Measurements from ENCODE around the gene TUBGCP6. TPM values are rescaled to one million over a fixed set of nuclear protein-coding genes. Genes with fewer than 3 reads are reported as not detected.

TUBGCP6 gene
- total and polyA plus RNA-seq, 2 donors from 2014 or later: 19.2 to 52.0 TPM

GRCh38 chr22:50253941-50254340, 9.1 kb upstream of the TUBGCP6 start:
- H3K27ac ChIP-seq (ENCODE audit: low read depth in 2 of 2, low read length in 2 of 2): no peak overlapping the region
- intact Hi-C loops (cut with DNase I): no loop called here
- TF ChIP-seq CTCF (IDR thresholded peaks at IDR 0.05; ENCODE audit: borderline replicate concordance, extremely low read depth, insufficient read depth): no peak
- peak in 1 of 5 donors; percentile 28 for DNase-seq
- H3K9ac ChIP-seq (ENCODE audit: low read length in 3 of 3): no peak overlapping the region
- no peaks in the 10 kb centered on the region for H3K9me3 ChIP-seq (ENCODE audit: control insufficient read depth in 2 of 3, insufficient read depth in 1 of 3, low read length in 3 of 3)
- H3K36me3 ChIP-seq (ENCODE audit: control insufficient read depth in 2 of 3, insufficient read depth in 3 of 3, low read length in 3 of 3): no peaks in the 10 kb centered on the region
- no peak overlapping the region for H3K4me3 ChIP-seq (ENCODE audit: low read length in 3 of 3)
- no peaks in the 10 kb centered on the region for H3K27me3 ChIP-seq (ENCODE audit: control insufficient read depth, insufficient read depth, low read length)
- peaks cover 0 to 16% (median 12%) of the 10 kb centered on the region in 3 donors for H3K4me1 ChIP-seq (ENCODE audit: control insufficient read depth in 2 of 3, insufficient read depth in 2 of 3, low read depth in 1 of 3, low read length in 3 of 3)
- FAIRE-seq: no peak

- H3K27ac ChIP-seq (ENCODE audit: low read depth in 2 of 2, low read length in 2 of 2): no peak overlapping the region
- H3K4me1 ChIP-seq (ENCODE audit: control insufficient read depth in 2 of 3, insufficient read depth in 2 of 3, low read depth in 1 of 3, low read length in 3 of 3): peaks cover 0 to 16% (median 12%) of the 10 kb centered on the region in 3 donors
- no peak for TF ChIP-seq CTCF (IDR thresholded peaks at IDR 0.05; ENCODE audit: borderline replicate concordance, extremely low read depth, insufficient read depth)
- H3K27me3 ChIP-seq (ENCODE audit: control insufficient read depth, insufficient read depth, low read length): no peaks in the 10 kb centered on the region
- FAIRE-seq (no peak), DNase-seq (peak in 2 of 5 donors; percentile 55 to 71)
- no peaks in the 10 kb centered on the region for H3K9me3 ChIP-seq (ENCODE audit: control insufficient read depth in 2 of 3, insufficient read depth in 1 of 3, low read length in 3 of 3)
- H3K36me3 ChIP-seq (ENCODE audit: control insufficient read depth in 2 of 3, insufficient read depth in 3 of 3, low read length in 3 of 3): no peaks in the 10 kb centered on the region
- intact Hi-C loops (cut with DNase I): no loop called here
- no peak overlapping the region for H3K9ac ChIP-seq (ENCODE audit: low read length in 3 of 3)
- no peak overlapping the region for H3K4me3 ChIP-seq (ENCODE audit: low read length in 3 of 3)
These were observed 8.5 kb upstream of the TUBGCP6 start for GRCh38 chr22:50253046-50253915.

GRCh38 chr22:50252082-50253045, 7.5 kb upstream of the TUBGCP6 start:
- no peaks in the 10 kb centered on the region for H3K9me3 ChIP-seq (ENCODE audit: control insufficient read depth in 2 of 3, insufficient read depth in 1 of 3, low read length in 3 of 3)
- FAIRE-seq: no peak
- no peak overlapping the region for H3K4me3 ChIP-seq (ENCODE audit: low read length in 3 of 3)
- intact Hi-C loops (cut with DNase I): no loop called here
- DNase-seq: peak; percentile 51 to 93 (median 78)
- no peaks in the 10 kb centered on the region for H3K27me3 ChIP-seq (ENCODE audit: control insufficient read depth, insufficient read depth, low read length)
- H3K9ac ChIP-seq (ENCODE audit: low read length in 3 of 3): no peak overlapping the region
- no peak overlapping the region for H3K27ac ChIP-seq (ENCODE audit: low read depth in 2 of 2, low read length in 2 of 2)
- TF ChIP-seq CTCF (IDR thresholded peaks at IDR 0.05; ENCODE audit: borderline replicate concordance, extremely low read depth, insufficient read depth): peak; percentile 83
- H3K4me1 ChIP-seq (ENCODE audit: control insufficient read depth in 2 of 3, insufficient read depth in 2 of 3, low read depth in 1 of 3, low read length in 3 of 3): peaks cover 0 to 23% (median 9%) of the 10 kb centered on the region in 3 donors
- H3K36me3 ChIP-seq (ENCODE audit: control insufficient read depth in 2 of 3, insufficient read depth in 3 of 3, low read length in 3 of 3): peaks cover 0 to 4% (median 0%) of the 10 kb centered on the region in 3 donors
